ENCODE data around the gene SEL1L2.

- TF ChIP-seq POLR2A (IDR thresholded peaks at IDR 0.05), result no peak
- TF ChIP-seq CTCF (IDR thresholded peaks at IDR 0.05), result no peak
Observed at GRCh38 chr20:14012671-14013070, 22.3 kb upstream of the SEL1L2 start.

All from esophagus squamous epithelium (tissue), 4 donors.